WTC11 (cell line): ENCODE results near the gene ARHGEF37. TPM values are rescaled to one million over a fixed set of nuclear protein-coding genes. Genes with fewer than 3 reads are reported as not detected.

ENCODE experiments used
- ATAC-seq: fragments of 200-7000 bp; cut with Tn5 transposase; 2 replicates; pipeline ENCODE4 v1.10.0; 2021; ENCODE audit warnings: mild to moderate bottlenecking, moderate library complexity
- CTCF ChIA-PET: fragments of 300-600 bp; sonication (Branson Sonifier 250); formaldehyde crosslinking; loops from one replicate; lab custom pipeline; 2021; ENCODE audit warnings: antibody characterized with exemption; lab: Charles Lee
- POLR2A ChIA-PET: fragments of 350-600 bp; sonication (Branson Sonifier 250); formaldehyde crosslinking; loops from one replicate; lab custom pipeline; 2021; ENCODE audit warnings: antibody characterized with exemption; lab: Charles Lee
- DNase-seq: peaks from one replicate; pipeline ENCODE4 v3.0.0; 2021; ENCODE audit warnings: low spot score
- H3K27ac Mint-ChIP-seq: 2 replicates; pipeline ENCODE4 v1.8.0; 2021; ENCODE audit warnings: mixed read lengths
- H3K27me3 Mint-ChIP-seq: 2 replicates; pipeline ENCODE4 v1.8.0; 2021; ENCODE audit warnings: low read depth, mild to moderate bottlenecking, moderate library complexity, mixed read lengths
- H3K36me3 Mint-ChIP-seq: 2 replicates; pipeline ENCODE4 v1.8.0; 2021; ENCODE audit warnings: mixed read lengths
- H3K4me1 Mint-ChIP-seq: 2 replicates; pipeline ENCODE4 v1.8.0; 2022; ENCODE audit warnings: mixed read lengths
- H3K4me3 Mint-ChIP-seq: 2 replicates; pipeline ENCODE4 v1.8.0; 2021; ENCODE audit warnings: mild to moderate bottlenecking, moderate library complexity, mixed read lengths
- H3K9me3 Mint-ChIP-seq: 2 replicates; pipeline ENCODE4 v1.8.0; 2021; ENCODE audit warnings: mixed read lengths
- ATF6 ChIP-seq: sonication (generic); formaldehyde crosslinking; IDR thresholded peaks from 2 replicates; pipeline ENCODE4 v1.8.1; 2023; ENCODE audit warnings: mild to moderate bottlenecking, missing genetic modification reagents
- CTCF ChIP-seq: fragments of 200-600 bp; IDR thresholded peaks from 2 replicates; pipeline ENCODE4 v1.8.0; 2022; ENCODE audit warnings: antibody characterized with exemption
- ELF4 ChIP-seq: sonication (generic); formaldehyde crosslinking; IDR thresholded peaks from 2 replicates; pipeline ENCODE4 v1.8.1; 2022; ENCODE audit warnings: low read depth, mild to moderate bottlenecking, moderate library complexity, missing genetic modification reagents
- GTF2I ChIP-seq: fragments of 250-450 bp; sonication (Bioruptor Pico); conservative IDR thresholded peaks from 2 replicates; pipeline ENCODE4 v1.4.0; 2021; ENCODE audit warnings: mild to moderate bottlenecking
- IRF1 ChIP-seq: sonication (generic); formaldehyde crosslinking; IDR thresholded peaks from 2 replicates; pipeline ENCODE4 v1.8.0; 2023; ENCODE audit warnings: missing genetic modification reagents
- OVOL2 ChIP-seq: fragments of 250-450 bp; sonication (Bioruptor Pico); IDR thresholded peaks from 2 replicates; pipeline ENCODE4 v1.9.0; 2021; ENCODE audit warnings: mild to moderate bottlenecking, borderline replicate concordance
- SMAD4 ChIP-seq: sonication (generic); formaldehyde crosslinking; IDR thresholded peaks from 2 replicates; pipeline ENCODE4 v1.8.0; 2022; ENCODE audit warnings: mild to moderate bottlenecking, missing genetic modification reagents
- SP1 ChIP-seq: sonication (generic); formaldehyde crosslinking; conservative IDR thresholded peaks from 2 replicates; pipeline ENCODE4 v1.8.1; 2022; ENCODE audit warnings: missing genetic modification reagents
- TEAD1 ChIP-seq: sonication (generic); formaldehyde crosslinking; IDR thresholded peaks from 2 replicates; pipeline ENCODE4 v1.8.0; 2022; ENCODE audit warnings: mild to moderate bottlenecking, missing genetic modification reagents
- ZBTB21 ChIP-seq: sonication (generic); formaldehyde crosslinking; IDR thresholded peaks from 2 replicates; pipeline ENCODE4 v1.8.1; 2023; ENCODE audit warnings: mild to moderate bottlenecking, missing genetic modification reagents, borderline replicate concordance
- ZBTB43 ChIP-seq: sonication (generic); formaldehyde crosslinking; IDR thresholded peaks from 2 replicates; pipeline ENCODE4 v1.8.1; 2023; ENCODE audit warnings: mild to moderate bottlenecking, missing genetic modification reagents
- ZMAT4 ChIP-seq: fragments of 250-450 bp; sonication (Bioruptor Pico); IDR thresholded peaks from 2 replicates; pipeline ENCODE4 v1.9.0; 2021; ENCODE audit warnings: mild to moderate bottlenecking
- ZNF232 ChIP-seq: sonication (generic); formaldehyde crosslinking; IDR thresholded peaks from 2 replicates; pipeline ENCODE4 v1.8.0; 2022; ENCODE audit warnings: mild to moderate bottlenecking, missing genetic modification reagents
- ZNF425 ChIP-seq: fragments of 250-450 bp; sonication (Bioruptor Pico); conservative IDR thresholded peaks from 2 replicates; pipeline ENCODE4 v1.9.0; 2021; ENCODE audit warnings: mild to moderate bottlenecking
- ZNF532 ChIP-seq: fragments of 250-450 bp; sonication (Bioruptor Pico); IDR thresholded peaks from 2 replicates; pipeline ENCODE4 v1.9.0; 2021; ENCODE audit warnings: mild to moderate bottlenecking, borderline replicate concordance
- ZNF671 ChIP-seq: fragments of 250-450 bp; sonication (Bioruptor Pico); IDR thresholded peaks from 2 replicates; pipeline ENCODE4 v1.8.0; 2021; ENCODE audit warnings: mild to moderate bottlenecking
- total RNA-seq: library from RNA; stranded (reverse); gene quantifications from 3 replicates; pipeline ENCODE4 v1.2.3, GENCODE V29; 2021

Gene ARHGEF37
- total RNA-seq, 1 experiment from 2014 or later = 1.1 TPM

- TF ChIP-seq ZNF232 (CRISPR knock-in tag) (no peak), ATF6 (CRISPR knock-in tag) (no peak), ELF4 (CRISPR knock-in tag) (no peak), SP1 (CRISPR knock-in tag) (no peak), IRF1 (CRISPR knock-in tag) (no peak), ZNF671 (CRISPR knock-in tag) (no peak), GTF2I (CRISPR knock-in tag) (no peak)
- TF ChIP-seq, all 79 proteins: peak for 0
Observed at GRCh38 chr5:149645236-149645635, 63.9 kb downstream of the ARHGEF37 start (continued).

GRCh38 chr5:149645725-149646124, 64.4 kb downstream of the ARHGEF37 start:
- no peaks in the 10 kb centered on the region for H3K27me3 Mint-ChIP-seq
- H3K4me3 Mint-ChIP-seq = no peak overlapping the region
- no peak overlapping the region for H3K27ac Mint-ChIP-seq
- DNase-seq = no peak
- H3K9me3 Mint-ChIP-seq = no peaks in the 10 kb centered on the region
- ChIA-PET POLR2A (no interaction called here), CTCF (interaction anchor here (1.1 to 2.2 kb wide), 3 partner anchors 9 to 130 kb away, joined by 3 to 12 read pairs (median 5); no protein-coding TSS in a partner anchor)
- no peak for ATAC-seq
- H3K36me3 Mint-ChIP-seq = no peaks in the 10 kb centered on the region
- TF ChIP-seq OVOL2 (CRISPR knock-in tag) = no peak
- no peak for TF ChIP-seq ZNF425
- TF ChIP-seq ZMAT4 = no peak
- H3K4me1 Mint-ChIP-seq = peaks cover 4% of the 10 kb centered on the region; the same call in 1 of the 2 replicates

GRCh38 chr5:149646564-149646963, 65.3 kb downstream of the ARHGEF37 start:
- H3K9me3 Mint-ChIP-seq = no peaks in the 10 kb centered on the region
- ChIA-PET CTCF (interaction anchor here (1.1 to 2.2 kb wide), 4 partner anchors 10 to 181 kb away, joined by 3 to 12 read pairs (median 4); no protein-coding TSS in a partner anchor), POLR2A (no interaction called here)
- DNase-seq = no peak
- no peak overlapping the region for H3K4me3 Mint-ChIP-seq
- ATAC-seq = no peak
- H3K36me3 Mint-ChIP-seq = no peaks in the 10 kb centered on the region
- H3K27me3 Mint-ChIP-seq = no peaks in the 10 kb centered on the region
- no peak overlapping the region for H3K27ac Mint-ChIP-seq
- peaks cover 4% of the 10 kb centered on the region; the same call in 1 of the 2 replicates for H3K4me1 Mint-ChIP-seq
- TF ChIP-seq CTCF = no peak
- TF ChIP-seq ZNF532 (CRISPR knock-in tag) = no peak
- no peak for TF ChIP-seq ZBTB21 (CRISPR knock-in tag)
- no peak for TF ChIP-seq ZBTB43
- no peak for TF ChIP-seq SMAD4 (CRISPR knock-in tag)
- TF ChIP-seq ZNF671 (CRISPR knock-in tag) = no peak
- no peak for TF ChIP-seq IRF1 (CRISPR knock-in tag)
- TF ChIP-seq ATF6 (CRISPR knock-in tag) = no peak
- TF ChIP-seq SP1 (CRISPR knock-in tag) = no peak
- no peak for TF ChIP-seq TEAD1 (CRISPR knock-in tag)
